Medulla oblongata (tissue), 1 donor: Measurements from ENCODE around the gene UBE2E2.

ENCODE experiments used
- DNase-seq: peaks from one replicate; pipeline ENCODE4 v3.0.0-alpha.2; 2015; ENCODE audit errors: extremely low spot score

The UBE2E2 gene

DNA sequence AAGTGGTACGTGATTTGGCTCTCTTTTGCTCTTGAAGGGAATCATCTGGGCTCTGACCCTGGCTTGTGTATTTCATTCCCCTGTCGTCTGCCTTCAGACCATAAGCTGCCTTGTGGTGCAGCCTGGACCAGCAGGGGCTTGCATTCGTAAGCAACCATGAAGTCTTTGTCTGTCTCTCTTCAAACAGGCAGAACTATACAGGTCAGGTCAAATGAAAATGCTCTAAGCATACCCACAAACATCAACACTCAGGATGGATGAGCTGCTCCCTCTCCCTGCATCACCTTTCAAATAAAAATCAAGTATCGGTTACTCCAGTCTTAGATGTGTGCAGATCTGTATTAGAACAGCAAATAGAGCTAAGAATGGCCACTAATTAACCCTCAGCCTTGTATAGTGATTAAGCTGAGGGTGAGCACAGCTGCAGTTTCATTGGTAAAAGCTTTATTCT is 334.0 kb downstream of the UBE2E2 start:
- peak; percentile 29 for DNase-seq

DNA sequence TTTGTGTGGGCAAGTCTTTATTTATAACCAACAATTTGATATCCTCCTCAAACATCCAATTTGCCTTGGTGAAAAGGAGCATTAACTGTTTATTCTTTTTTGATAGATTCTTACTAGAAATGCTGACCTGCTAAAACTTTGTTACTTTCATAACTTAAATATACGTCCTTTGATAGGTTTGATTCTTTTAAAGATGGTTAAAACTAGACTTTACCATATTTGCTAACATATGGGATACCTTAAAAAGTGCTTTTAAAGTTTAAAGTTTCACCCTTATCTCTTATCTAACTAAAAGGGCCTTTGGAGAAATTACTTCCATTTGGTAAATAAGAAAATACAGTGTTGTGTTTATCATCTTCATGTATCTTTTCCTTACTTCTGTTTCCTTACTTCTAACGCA is 336.1 kb downstream of the UBE2E2 start:
- DNase-seq: no peak

DNA sequence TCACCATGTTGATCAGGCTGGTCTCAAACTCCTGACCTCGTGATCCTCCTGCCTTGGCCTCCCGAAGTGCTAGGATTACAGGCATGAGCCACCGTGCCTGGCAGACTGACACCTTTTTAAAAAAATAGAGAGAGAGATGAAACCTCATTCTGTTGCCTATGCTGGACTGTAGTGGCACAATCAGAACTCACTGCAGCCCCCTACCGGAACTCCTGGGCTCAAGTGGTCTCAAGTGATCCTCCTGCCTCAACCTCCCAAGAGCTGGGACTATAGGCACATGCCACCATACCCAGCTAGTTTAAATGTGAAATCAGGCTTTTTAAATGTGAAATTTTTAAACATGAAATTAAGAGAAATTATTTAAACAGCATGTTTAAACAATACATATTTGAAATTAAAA is 337.5 kb downstream of the UBE2E2 start:
- no peak for DNase-seq

DNA sequence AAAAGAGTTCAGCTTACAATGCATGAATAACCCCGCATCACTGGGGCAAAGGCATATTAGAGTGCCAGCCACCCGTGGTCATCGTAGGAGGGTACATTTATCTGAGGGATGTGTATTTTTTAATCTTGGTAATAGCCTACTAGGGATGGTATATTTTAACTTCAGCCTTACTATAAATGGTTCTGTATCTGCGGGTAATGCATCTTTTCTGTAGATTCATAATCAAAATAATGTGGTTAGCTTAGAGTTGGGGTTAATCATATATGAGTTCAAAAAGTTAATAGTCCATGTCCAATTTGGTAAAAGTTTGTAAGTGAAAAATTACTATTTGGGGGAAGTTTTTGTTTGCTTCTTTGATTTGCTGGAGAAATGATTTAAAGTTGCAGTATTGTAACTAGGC is 339.0 kb downstream of the UBE2E2 start:
- DNase-seq: no peak

DNA sequence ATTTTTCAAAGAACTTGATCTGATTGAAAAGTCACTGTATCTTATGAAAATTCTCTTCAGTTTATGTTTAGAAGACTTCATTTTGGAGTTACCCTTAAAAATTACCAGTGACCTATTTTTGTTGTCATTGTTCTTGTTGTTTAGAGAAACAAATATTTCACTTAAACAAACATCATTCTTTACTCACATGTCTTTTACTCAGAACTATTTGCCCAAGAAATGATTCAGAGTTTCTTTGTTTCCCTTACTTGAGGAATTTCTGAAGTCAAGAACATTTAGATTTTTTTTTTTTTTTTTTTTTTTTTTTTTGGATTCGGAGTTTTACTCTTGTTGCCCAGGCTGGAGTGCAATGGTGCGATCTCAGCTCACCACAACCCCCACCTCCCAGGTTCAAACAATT is 343.1 kb downstream of the UBE2E2 start:
- no peak for DNase-seq

DNA sequence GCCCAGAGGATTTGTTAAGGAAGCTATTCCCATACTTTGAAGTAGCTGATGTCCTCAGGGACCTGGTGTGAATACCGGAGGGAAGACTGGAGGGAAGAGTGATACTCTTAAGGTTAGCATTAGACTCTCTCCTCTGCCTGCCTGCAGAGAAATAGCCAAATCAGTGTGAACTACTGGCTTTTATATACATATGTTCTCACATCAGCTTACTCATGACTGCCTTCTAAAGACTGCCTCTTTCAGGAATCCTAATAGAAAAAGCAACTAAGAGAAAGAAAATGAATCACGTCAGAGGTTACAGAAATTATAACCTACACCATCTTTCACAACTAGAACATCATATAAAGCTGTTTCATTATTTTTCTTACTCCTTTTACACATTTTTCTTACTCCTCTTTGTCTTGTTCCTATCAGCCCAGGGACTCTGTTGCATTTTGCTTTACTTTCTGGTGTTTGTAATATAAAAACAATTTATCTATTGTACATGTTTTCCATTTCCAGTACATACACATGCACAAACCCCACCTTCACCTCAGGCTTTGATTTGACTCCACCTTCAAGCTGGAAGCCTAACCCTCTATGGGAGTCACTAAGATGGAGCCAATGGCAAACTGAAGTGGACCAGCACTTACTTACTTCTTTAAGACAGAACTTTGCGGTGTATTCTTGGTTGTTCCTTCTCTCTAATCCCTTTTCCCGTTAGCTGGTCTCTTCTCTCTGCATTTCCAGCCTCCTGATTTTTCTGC is 345.0 kb downstream of the UBE2E2 start:
- no peak for DNase-seq

DNA sequence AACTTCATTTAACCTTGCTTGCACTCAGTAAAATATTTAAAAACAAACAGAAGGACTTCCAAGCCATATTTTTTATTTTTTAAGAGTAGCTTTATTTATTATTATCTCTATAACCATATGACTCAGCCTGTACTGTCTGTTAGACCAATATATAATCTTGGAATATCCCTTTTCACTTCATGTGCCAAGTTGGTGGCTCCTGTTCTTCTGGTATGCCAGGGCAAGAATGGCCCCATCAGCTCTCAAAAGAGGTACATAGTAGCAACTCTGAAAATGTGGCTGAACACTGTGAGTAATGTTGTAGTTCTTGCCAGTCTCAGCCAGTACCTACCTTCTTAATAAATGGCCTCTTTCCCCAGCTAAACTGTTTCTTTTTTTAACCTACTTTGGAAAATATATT is 345.6 kb downstream of the UBE2E2 start:
- no peak for DNase-seq

DNA sequence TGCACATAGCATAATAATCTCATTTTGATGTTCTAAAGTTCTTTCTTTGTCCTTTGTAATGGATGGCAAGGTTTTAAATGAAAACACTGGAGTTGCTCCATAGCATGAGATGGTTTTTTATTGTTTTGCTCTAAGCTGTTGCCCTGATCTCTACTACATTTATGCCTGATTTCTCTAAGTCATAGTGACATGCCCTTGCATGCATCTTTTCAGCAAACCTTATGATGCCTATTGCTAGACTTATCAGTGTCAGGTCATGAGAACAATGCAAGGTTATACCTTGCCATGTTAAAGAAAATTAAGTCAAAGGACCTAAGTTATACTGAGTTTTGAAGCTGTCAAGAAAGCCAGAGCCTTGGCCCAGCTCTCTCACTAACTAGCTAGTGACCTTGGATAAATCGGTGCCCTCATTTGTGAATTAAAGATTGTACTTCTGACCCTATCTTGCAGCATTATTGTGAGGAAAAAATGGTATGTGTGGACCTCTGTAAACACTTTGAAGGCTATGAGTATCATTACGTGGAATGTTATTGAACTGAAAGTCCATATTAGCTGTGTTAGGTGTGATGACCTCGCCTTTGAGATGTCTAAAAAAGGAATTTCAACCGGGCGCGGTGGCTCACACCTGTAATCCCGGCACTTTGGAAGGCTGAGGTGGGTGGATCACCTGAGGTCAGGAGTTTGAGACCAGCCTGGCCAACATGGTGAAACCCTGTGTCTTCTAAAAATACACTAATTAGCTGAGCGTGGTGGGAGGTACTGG is 346.2 kb downstream of the UBE2E2 start:
- no peak for DNase-seq

DNA sequence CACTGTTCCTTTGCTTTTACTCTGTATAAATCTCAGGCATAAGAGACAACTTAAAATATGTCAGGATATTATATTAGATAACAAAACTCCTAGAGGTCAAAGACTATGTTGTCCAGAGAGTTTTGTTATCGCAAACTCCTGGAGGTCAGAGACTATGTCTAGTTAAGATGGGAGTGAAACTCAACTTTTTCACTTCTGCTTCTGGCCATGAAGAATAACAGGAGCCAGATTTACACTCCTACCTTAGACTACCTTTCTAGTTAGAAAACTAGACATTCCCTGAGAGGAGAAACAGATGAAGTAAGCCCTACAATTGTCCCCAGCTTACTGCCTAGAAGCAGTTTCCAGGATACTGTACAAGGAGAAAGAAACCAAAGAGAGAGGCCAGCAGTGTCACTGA is 347.3 kb downstream of the UBE2E2 start:
- DNase-seq: no peak

DNA sequence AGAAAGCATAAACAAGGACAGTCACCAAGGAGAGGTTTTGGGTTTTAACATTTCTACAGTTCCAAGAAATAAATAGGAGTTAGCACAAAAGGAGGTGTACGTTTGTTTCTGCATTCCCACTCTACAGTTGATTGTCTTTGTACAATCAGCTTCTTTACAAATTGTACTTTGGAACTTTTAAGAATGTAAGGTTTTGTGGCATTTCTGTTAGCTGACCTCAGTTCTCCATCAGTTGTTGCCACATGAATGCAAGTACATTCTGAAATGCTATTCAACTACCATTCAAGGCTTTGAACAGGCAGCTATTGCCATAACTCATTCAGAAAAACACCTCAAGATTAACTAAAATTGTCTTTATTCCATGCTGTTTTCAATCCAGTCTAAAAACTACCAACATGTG is 349.4 kb downstream of the UBE2E2 start:
- DNase-seq: no peak

DNA sequence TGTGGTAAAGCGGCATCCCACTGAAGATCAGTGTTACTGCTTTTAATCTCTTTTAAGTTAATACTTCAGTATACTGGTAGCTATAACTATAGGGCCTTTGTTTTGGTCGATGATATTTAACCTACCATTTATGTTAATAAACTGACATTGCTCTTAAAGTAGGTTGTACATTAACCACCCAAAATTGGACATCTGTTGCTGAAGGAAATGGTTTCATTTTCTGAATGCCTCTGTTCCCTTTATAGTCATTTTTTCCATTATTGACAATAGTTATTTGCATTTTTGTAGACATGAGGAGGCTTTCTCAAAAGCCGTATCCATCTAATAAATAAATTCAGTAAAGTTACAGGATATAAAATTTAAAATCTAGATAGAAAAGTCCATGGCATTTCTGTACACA is 350.2 kb downstream of the UBE2E2 start:
- DNase-seq: no peak

DNA sequence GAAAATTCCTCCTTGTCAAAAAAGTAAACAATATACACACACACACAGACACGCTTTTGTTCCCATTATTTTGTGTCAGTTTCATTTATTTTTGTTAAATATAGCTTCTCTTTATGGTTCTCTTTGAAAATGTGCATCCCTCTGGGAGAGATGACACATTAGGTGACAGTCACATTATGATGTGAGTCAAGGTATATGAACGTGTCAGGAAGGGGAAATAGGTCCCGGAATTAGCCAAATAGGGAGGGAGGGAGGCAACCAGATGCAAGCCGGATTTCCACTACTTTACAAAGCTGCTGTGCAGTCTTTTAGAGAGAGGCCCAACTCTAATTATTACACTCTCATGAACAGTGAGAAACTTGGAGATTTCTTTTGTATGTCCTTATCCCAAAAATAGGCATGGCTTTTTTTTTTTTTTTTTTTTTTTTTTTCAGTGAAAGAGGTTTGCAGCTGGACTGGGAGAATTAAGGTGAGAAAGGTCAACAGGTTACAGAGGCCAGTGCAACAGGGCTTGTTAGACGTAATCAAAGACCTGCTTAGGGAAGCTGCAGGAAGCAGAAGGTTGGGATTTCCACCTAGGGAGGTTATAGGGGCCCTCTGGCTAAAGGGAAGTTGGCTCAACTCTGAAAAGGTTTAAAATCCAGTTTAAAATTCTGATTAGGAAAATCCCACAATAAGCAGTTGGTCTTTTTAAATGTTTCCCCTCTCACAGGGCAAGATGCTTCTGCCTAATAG is 362.1 kb downstream of the UBE2E2 start:
- DNase-seq: no peak

DNA sequence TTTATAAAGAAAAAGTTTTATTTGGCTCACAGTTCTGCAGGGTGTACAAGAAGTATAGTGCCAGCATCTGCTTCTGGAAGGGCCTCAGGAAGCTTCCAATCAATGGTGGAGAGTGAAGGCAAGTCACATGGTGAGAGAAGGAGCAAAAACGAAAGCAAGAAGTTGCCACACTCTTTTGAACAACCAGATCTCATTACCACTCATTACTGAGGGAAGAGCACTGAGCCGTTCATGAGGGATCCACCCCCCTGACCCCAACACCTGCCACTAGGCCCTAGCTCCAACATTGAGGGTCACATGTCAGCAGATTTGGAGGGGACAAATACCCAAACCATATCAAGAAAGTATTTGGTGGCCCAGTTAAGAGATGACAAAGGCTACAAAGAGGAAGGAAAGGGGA is 363.4 kb downstream of the UBE2E2 start:
- no peak for DNase-seq

DNA sequence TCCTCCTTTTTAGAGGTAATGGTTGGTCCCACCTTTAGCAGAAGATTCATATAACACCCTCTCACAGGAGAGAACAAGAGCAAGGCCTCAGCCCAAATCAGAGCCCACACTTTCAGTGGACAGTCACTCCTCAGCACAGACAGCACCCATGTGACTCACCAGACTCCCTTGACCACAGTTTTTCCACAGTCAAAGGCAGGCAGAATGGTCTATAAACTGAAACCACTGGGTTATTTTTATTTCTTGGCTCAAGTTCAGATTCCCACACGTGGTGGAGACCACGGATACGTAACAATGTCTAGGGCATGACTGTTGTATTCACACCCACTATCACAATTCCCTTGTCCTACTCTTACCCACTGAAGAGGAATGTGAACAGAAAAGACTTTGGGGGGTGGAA is 364.8 kb downstream of the UBE2E2 start:
- peak; percentile 41 for DNase-seq

DNA sequence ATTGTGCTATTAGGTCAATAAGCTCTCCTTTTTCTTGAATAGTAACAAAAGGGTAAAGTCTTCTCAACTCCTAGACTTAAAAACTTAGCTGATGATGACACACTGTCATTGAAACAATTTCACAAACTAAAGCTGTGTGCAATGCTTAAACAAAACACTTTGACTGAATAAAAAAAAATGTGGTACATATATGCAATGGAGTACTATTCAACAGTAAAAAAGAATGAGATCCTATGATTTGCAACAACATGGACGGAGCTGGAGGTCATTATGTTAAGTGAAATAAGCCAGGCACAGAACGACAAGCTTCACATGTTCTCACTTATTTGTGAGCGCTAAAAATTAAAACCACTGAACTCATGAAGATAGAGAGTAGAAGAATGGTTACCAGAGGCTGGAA is 370.7 kb downstream of the UBE2E2 start:
- no peak for DNase-seq

DNA sequence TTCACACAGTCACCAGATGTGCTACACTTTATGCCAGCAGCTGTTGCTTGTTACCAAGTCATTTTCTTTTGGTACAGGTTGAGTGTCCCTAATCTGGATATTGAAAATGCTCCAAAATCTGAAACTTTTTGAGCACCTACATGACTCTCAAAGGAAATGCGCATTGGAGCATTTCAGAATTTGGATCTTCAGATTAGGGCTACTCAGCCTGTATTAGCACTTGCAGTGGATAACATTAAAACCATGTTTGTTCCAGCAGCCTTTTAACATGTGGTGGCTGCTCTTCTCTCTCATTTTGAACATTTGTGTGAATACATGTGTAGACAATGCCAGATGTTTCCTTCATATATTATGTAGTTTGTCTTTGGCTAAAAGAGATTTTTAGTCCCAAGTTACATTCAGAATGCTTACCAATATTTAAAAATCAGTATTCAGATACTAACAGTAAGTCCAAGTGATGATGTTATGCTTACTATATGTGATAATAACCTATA is 371.7 kb downstream of the UBE2E2 start:
- no peak for DNase-seq

DNA sequence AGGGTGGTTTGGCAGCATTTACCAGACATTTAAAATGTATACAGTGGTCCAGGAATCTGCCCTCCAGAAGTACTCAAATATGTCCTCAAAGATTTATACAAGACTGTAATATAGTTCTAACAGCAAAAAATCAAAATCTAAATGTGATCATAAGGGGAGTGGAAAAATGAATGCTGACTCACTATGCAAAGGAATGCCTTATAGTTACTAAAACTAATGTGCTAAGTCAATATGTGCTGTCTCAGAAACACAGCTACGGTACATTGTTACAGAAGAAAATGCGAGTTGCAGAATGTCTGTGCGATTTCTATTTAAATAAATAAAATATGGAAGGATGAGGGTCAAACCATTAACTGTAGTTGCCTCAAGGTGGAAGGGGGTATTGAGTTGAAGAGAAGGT is 372.6 kb downstream of the UBE2E2 start:
- DNase-seq: no peak

DNA sequence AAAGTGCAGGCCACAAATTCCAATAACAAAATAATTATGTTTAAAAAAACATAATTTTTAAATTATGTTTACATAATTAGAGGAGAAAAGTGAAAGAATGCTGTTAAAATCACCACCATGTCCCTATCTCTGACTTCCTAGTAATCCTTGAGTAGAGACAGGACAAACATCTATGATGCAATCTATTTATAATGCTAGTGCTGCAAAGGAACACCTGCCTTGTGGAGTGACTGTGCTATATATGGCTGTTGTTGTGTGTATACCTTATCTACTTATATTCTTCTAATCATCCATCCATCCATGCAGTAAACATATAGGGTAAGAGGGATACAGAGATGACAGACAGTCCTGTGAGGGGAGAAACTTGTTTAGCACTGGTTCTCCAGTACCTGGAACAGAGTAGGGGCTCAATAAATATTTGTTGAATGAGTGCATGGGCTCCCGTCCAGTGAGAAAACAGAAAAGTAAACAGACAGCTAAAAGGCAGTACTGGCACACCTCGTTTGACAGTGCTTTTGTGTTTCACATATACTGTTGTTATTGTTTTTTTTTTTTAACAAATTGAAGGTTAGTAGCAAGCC is 373.3 kb downstream of the UBE2E2 start:
- DNase-seq: no peak

DNA sequence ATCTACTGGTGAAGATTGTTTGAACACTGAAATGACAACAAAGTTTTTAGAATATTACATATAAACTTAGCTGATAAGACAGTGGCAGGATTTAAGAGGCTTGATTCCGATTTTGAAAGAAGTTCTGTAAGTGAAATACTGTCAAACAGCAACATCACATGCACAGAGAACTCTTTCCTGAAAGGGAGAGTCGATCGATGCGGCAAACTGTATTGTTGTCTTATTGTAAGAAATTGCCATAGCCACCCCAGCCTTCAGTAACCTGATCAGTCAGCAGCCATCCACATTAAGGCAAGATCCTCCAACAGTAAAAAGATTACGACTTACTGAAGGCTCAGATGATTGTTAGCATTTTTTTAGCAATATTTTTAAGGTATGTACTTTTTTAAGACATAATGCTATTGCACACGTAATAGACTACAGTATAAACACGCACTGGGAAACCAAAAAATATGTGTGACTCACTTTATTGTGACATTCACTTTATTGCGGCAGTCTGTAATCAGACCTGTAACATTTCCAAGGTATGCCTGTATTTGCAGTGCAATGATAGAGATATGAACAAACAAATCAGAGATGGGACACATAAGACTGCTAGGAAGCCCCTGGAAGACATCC is 377.1 kb downstream of the UBE2E2 start:
- DNase-seq: no peak

DNA sequence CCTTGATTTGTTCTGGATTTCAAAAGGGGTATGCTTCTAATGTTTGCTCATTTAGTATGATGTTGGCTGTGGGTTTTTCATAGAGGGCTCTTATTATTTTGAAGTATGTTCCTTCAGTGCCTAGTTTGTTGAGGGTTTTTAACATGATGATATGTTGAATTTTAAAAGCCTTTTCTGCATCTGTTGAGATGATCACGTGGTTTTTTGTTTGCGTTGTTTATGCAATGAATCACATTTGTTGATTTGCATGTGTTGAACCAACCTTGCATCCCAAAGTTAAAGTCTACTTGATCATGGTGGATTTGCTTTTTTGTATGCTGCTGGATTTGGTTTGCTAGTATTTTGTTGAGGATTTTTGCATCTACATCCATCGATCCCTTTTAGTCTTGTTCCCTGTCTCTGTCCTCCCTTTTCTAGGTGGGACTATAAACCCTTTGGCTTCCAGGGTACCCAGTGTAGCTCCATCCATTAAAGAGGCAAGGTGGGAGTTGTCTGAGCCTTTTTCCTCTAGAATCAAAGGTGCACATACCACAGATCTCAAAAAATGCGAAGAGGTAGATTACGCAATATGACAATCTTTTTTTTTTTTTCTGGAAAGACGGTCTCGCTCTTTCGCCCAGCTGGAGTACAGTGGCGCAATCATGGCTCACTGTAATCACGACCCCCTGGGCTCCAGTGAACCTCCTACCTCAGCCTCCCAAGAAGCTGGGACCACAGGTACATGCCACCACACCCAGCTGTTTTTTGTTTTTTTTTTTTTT is 381.0 kb downstream of the UBE2E2 start:
- no peak for DNase-seq

DNA sequence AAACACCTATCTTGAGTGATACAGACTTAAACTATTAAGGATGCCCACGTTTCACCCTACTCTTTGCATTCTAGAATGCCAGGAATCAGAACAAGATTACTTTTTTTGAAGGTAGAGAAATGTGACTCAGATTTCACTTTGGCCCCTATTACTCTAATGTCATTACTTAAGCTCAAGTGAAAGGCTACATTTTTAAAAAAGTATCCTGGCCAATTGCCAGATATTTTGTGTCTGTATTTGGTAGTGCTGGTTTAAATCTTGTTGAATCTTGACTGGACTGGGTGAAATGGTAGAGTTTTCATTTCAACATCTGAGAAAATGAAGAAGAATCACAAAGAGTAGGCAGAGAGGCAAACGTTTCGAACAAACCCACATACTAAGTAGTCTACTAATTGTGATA is 384.4 kb downstream of the UBE2E2 start:
- no peak for DNase-seq
